ENCODE measurements around the gene FBXL7. TPM values are rescaled to one million over a fixed set of nuclear protein-coding genes. Genes with fewer than 3 reads are reported as not detected.

FBXL7 gene
- total RNA-seq, 4 donors from 2014 or later: 5.7 to 47.4 (median 6.3) TPM

- Histone ChIP-seq H3K9me3 (no peaks in the 10 kb centered on the region), H3K27me3 (no peaks in the 10 kb centered on the region), H3K4me3 (no peak overlapping the region), H3K36me3 (no peaks in the 10 kb centered on the region), H3K27ac (no peak overlapping the region), H3K4me1 (peaks cover 0 to 3% (median 0%) of the 10 kb centered on the region in 4 donors)
- intact Hi-C loops (cut with DNase I; ENCODE audit: low total_unique reads): no loop called here
- DNase-seq: no peak
- TF ChIP-seq CTCF (IDR thresholded peaks at IDR 0.05) (no peak), EP300 (IDR thresholded peaks at IDR 0.05; ENCODE audit: low read depth) (no peak), POLR2AphosphoS5 (IDR thresholded peaks at IDR 0.05) (no peak), POLR2A (IDR thresholded peaks at IDR 0.05) (no peak)
- 83 to 89% methylated on average over 2 to 3 of the region's 3 CpGs for WGBS, 2 donors (ENCODE audit: low coverage in 1 of 2)
- in situ Hi-C loops (cut with MboI; ENCODE audit: low pct_ligation_motif_present in 1 of 4, low pct_unique_long_range_greater_than_20kb in 1 of 4, low sequenced_read_pairs in 3 of 4): no loop called here
Measured at GRCh38 chr5:15889001-15889400, 389.0 kb downstream of the FBXL7 start.

- Histone ChIP-seq H3K27me3 (no peaks in the 10 kb centered on the region), H3K36me3 (no peaks in the 10 kb centered on the region), H3K27ac (no peak overlapping the region), H3K4me3 (no peak overlapping the region), H3K4me1 (no peaks in the 10 kb centered on the region), H3K9me3 (no peaks in the 10 kb centered on the region)
- in situ Hi-C loops (cut with MboI; ENCODE audit: low pct_ligation_motif_present in 1 of 4, low pct_unique_long_range_greater_than_20kb in 1 of 4, low sequenced_read_pairs in 3 of 4) (no loop called here), intact Hi-C loops (cut with DNase I; ENCODE audit: low total_unique reads) (no loop called here)
- DNase-seq: no peak
- TF ChIP-seq POLR2A (IDR thresholded peaks at IDR 0.05): no peak
- no peak for TF ChIP-seq EP300 (IDR thresholded peaks at IDR 0.05; ENCODE audit: low read depth)
- no peak for TF ChIP-seq CTCF (IDR thresholded peaks at IDR 0.05)
- TF ChIP-seq POLR2AphosphoS5 (IDR thresholded peaks at IDR 0.05): no peak
- 92 to 93% methylated on average over 5 to 11 of the region's 11 CpGs for WGBS, 2 donors (ENCODE audit: low coverage in 1 of 2)
Measured at GRCh38 chr5:15893866-15894265, 393.9 kb downstream of the FBXL7 start.

DNA sequence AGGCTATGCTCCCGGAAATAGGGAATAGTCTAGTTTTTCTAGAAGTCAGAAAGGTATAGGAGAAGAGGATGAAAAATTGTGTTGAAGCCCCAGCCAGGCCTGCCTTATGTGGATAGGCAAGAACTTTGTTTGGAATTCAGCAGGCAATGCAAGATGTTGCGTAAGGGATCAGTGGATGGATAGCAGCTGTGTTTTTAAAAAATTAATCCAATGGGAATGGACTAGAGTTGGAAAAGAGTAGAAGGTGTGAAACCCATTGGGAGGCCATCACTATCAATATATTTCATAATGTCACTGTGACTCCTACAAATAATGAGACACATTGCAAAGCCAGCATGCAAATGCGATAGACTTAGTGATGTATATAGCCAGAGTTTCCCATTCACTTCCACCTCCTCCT lies 397.7 kb downstream of the FBXL7 start:
- Histone ChIP-seq H3K27me3 (no peaks in the 10 kb centered on the region), H3K4me1 (peaks cover 0 to 16% (median 1%) of the 10 kb centered on the region in 4 donors), H3K4me3 (no peak overlapping the region), H3K27ac (peak overlapping the region in 1 of 4 donors; percentile 21), H3K9me3 (no peaks in the 10 kb centered on the region), H3K36me3 (no peaks in the 10 kb centered on the region)
- in situ Hi-C loops (cut with MboI; ENCODE audit: low pct_ligation_motif_present in 1 of 4, low pct_unique_long_range_greater_than_20kb in 1 of 4, low sequenced_read_pairs in 3 of 4) (no loop called here), intact Hi-C loops (cut with DNase I; ENCODE audit: low total_unique reads) (no loop called here)
- DNase-seq: no peak
- 69 to 73% methylated on average over 3 of the region's 3 CpGs for whole genome bisulfite sequencing, 2 donors (ENCODE audit: low coverage in 1 of 2)
- no peak for TF ChIP-seq CTCF (IDR thresholded peaks at IDR 0.05)
- TF ChIP-seq POLR2AphosphoS5 (IDR thresholded peaks at IDR 0.05): peak in 1 of 3 donors; percentile 55

DNA sequence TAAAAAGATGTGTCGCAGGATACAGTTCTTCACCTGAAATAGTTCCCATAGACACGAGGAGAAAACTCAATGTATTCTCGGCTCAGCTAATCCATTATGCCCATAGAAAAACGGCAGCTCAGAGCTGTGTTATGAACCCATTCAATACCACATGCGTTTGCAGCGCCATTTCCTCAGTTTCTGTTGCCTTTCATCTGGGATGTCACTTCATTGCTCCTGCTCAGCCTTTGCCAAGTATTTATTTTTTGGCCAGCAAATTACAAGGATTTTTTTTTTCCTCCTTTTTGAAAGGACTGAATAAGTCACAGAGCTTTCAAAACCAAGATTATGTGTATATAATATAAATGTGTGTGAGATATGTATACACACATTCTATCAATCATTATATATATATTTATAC lies 398.7 kb downstream of the FBXL7 start:
- intact Hi-C loops (cut with DNase I; ENCODE audit: low total_unique reads): no loop called here
- peaks cover 0 to 19% (median 1%) of the 10 kb centered on the region in 4 donors for H3K4me1 ChIP-seq
- TF ChIP-seq POLR2AphosphoS5 (IDR thresholded peaks at IDR 0.05): no peak
- no peak for TF ChIP-seq CTCF (IDR thresholded peaks at IDR 0.05)
- TF ChIP-seq POLR2A (IDR thresholded peaks at IDR 0.05): no peak
- no peak for TF ChIP-seq EP300 (IDR thresholded peaks at IDR 0.05; ENCODE audit: low read depth)
- no peak for DNase-seq
- in situ Hi-C loops (cut with MboI; ENCODE audit: low pct_ligation_motif_present in 1 of 4, low pct_unique_long_range_greater_than_20kb in 1 of 4, low sequenced_read_pairs in 3 of 4): no loop called here
- no peak overlapping the region for H3K4me3 ChIP-seq
- H3K36me3 ChIP-seq: no peaks in the 10 kb centered on the region
- no peak overlapping the region for H3K27ac ChIP-seq
- WGBS, 2 donors (ENCODE audit: low coverage in 1 of 2): 88 to 91% methylated on average over 6 of the region's 6 CpGs
- no peaks in the 10 kb centered on the region for H3K9me3 ChIP-seq
- H3K27me3 ChIP-seq: no peaks in the 10 kb centered on the region

Data from transverse colon (tissue), 4 donors.